Natural killer cell (primary cell): Measurements from ENCODE around the gene EEPD1. TPM values are rescaled to one million over a fixed set of nuclear protein-coding genes. Genes with fewer than 3 reads are reported as not detected.

Experiments
- ATAC-seq, 3 donors: fragments of 150-1000 bp in 2 of 3; fragments of 200-7000 bp in 1 of 3; cut with Tn5 transposase; 1 replicate in 1 of 3; 2 replicates in 2 of 3; pipeline ENCODE4 v1.10.0; 2021; ENCODE audit warnings: mild to moderate bottlenecking in 2 of 3, moderate library complexity in 2 of 3
- DNase-seq, 2 donors: peaks; one replicate each; pipeline versions ENCODE4 v3.0.0 to v3.0.0-alpha.2; 2013 to 2021; ENCODE audit warnings: mixed read lengths in 1 of 2
- H3K27ac ChIP-seq: one replicate; pipeline ENCODE4 v1.5.1; 2013; ENCODE audit warnings: mild to moderate bottlenecking, low read length
- H3K27me3 ChIP-seq: one replicate; pipeline ENCODE4 v1.6.1; 2013; ENCODE audit warnings: low read length; ENCODE audit not compliant: control insufficient read depth, insufficient read depth
- H3K36me3 ChIP-seq: one replicate; pipeline ENCODE4 v1.6.1; 2013; ENCODE audit warnings: low read length; ENCODE audit not compliant: control insufficient read depth, insufficient read depth
- H3K4me1 ChIP-seq: one replicate; pipeline ENCODE4 v1.6.1; 2013; ENCODE audit warnings: low read length; ENCODE audit not compliant: control insufficient read depth, insufficient read depth
- H3K4me3 ChIP-seq: one replicate; pipeline ENCODE4 v1.5.1; 2013; ENCODE audit warnings: low read length
- H3K9me3 ChIP-seq: one replicate; pipeline ENCODE4 v1.6.1; 2013; ENCODE audit warnings: low read length; ENCODE audit not compliant: control insufficient read depth, insufficient read depth
- H3K27ac Mint-ChIP-seq, 2 donors: one replicate each; pipeline ENCODE4 v1.8.0; 2022; ENCODE audit warnings: mild to moderate bottlenecking in 2 of 2, mixed read lengths in 2 of 2, moderate library complexity in 1 of 2
- H3K27me3 Mint-ChIP-seq, 2 donors: one replicate each; pipeline ENCODE4 v1.8.0; 2022; ENCODE audit warnings: low read depth in 2 of 2, mixed read lengths in 2 of 2
- H3K36me3 Mint-ChIP-seq: one replicate; pipeline ENCODE4 v1.8.0; 2022; ENCODE audit warnings: mixed read lengths
- H3K4me1 Mint-ChIP-seq, 2 donors: one replicate each; pipeline ENCODE4 v1.8.0; 2022; ENCODE audit warnings: mixed read lengths in 2 of 2
- H3K4me3 Mint-ChIP-seq: one replicate; pipeline ENCODE4 v1.8.0; 2022; ENCODE audit warnings: mild to moderate bottlenecking, moderate library complexity, mixed read lengths
- H3K9me3 Mint-ChIP-seq, 2 donors: one replicate each; pipeline ENCODE4 v1.8.0; 2022; ENCODE audit warnings: mixed read lengths in 2 of 2
- CTCF ChIP-seq: fragments of 200-600 bp; IDR thresholded peaks from one replicate; pipeline ENCODE4 v1.8.0; 2022; ENCODE audit warnings: antibody characterized with exemption
- WGBS: methylation state at CpG from one replicate; pipeline ENCODE4 v1.1.7; 2013; ENCODE audit warnings: missing lambda C conversion rate; ENCODE audit not compliant: insufficient coverage; 5-methylcytosine and 5-hydroxymethylcytosine counted together
- intact Hi-C: fragments of 100-400 bp; cut with micrococcal nuclease; formaldehyde crosslinking; loops from one replicate; pipeline ENCODE4 v1.14.2; 2022
- total RNA-seq, 4 donors: library from RNA; stranded (reverse); fragments of 120-200 nt in 1 of 4; gene quantifications; one replicate each; pipeline versions ENCODE4 v1.2.3 to v1.2.4, GENCODE V29; 2013 to 2022

EEPD1 gene
- total RNA-seq, 3 donors from 2014 or later (not counting 1 experiment from before 2014, with no cell fraction given), result 0.45 to 4.9 (median 1.4) TPM

- Mint-ChIP-seq H3K9me3 (no peaks in the 10 kb centered on the region), H3K4me1 (no peaks in the 10 kb centered on the region), H3K27ac (no peak overlapping the region), H3K36me3 (no peaks in the 10 kb centered on the region), H3K4me3 (no peak overlapping the region), H3K27me3 (peaks cover 0 to 5% of the 10 kb centered on the region in 2 donors)
- H3K27ac ChIP-seq, result no peak overlapping the region
- intact Hi-C loops, result no loop called here
- no peaks in the 10 kb centered on the region for H3K36me3 ChIP-seq
- no peak for TF ChIP-seq CTCF
- ATAC-seq (no peak), DNase-seq (no peak)
- no peaks in the 10 kb centered on the region for H3K27me3 ChIP-seq
- no peaks in the 10 kb centered on the region for H3K4me1 ChIP-seq
- 83% methylated on average over 7 of the region's 7 CpGs for WGBS
- no peaks in the 10 kb centered on the region for H3K9me3 ChIP-seq
- H3K4me3 ChIP-seq, result no peak overlapping the region
Observed at GRCh38 chr7:36311539-36311938, 158.5 kb downstream of the EEPD1 start.

DNA sequence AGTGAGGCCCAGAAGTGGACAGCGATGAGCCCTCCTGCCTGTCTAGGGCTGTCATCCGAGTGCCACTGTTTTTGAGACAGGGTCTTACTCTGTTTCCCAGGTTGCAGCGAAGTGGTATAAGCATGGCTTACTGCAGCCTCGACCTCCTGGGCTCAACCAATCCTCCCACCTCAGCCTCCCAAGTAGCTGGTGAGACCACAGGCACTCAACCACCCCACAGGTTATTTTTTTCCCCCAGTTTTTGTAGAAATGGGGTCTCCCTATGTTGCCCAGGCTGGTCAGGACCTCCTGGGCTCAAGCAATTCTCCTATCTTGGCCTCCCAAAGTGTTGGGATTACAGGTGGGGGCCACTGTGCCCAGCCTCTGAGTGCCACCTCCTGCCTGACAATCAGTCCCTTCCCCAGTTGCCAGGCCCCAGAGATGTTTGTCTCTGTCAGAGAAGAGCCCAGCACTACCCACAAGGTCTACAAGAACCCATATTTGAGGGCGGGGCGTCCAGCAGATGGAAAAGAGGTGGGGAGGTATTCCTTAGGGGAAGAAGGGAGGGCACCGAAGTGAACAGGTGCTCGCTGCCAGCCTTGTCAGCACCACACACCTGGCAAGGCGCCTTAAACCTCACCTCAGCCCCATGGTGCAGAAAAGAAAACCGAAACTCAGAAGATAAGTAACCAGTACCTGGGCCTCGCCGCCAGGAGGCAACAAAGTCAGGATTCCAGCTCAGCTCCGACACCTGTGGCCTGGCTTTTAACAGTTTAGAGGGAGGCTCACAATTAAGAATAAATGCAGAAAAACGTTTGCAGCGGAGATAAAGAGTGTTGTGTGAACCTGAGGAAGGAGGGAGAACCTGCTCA is 159.2 kb downstream of the EEPD1 start:
- no peak overlapping the region for H3K27ac ChIP-seq
- H3K36me3 ChIP-seq, result no peaks in the 10 kb centered on the region
- DNase-seq (peak in 1 of 2 donors; percentile 60), ATAC-seq (peak in 2 of 3 donors; percentile 38 to 43)
- intact Hi-C loops, result no loop called here
- no peaks in the 10 kb centered on the region for H3K9me3 Mint-ChIP-seq
- TF ChIP-seq CTCF, result no peak
- H3K4me1 Mint-ChIP-seq, result no peaks in the 10 kb centered on the region
- no peaks in the 10 kb centered on the region for H3K4me1 ChIP-seq
- 80% methylated on average over 13 of the region's 15 CpGs for WGBS
- no peaks in the 10 kb centered on the region for H3K9me3 ChIP-seq
- H3K27ac Mint-ChIP-seq, result no peak overlapping the region
- no peak overlapping the region for H3K4me3 Mint-ChIP-seq
- no peak overlapping the region for H3K4me3 ChIP-seq
- H3K27me3 Mint-ChIP-seq, result peaks cover 0 to 5% of the 10 kb centered on the region in 2 donors
- H3K36me3 Mint-ChIP-seq, result no peaks in the 10 kb centered on the region
- H3K27me3 ChIP-seq, result no peaks in the 10 kb centered on the region

GRCh38 chr7:36312915-36313334 is 159.9 kb downstream of the EEPD1 start:
- ATAC-seq (no peak), DNase-seq (no peak)
- Mint-ChIP-seq H3K4me1 (no peaks in the 10 kb centered on the region), H3K36me3 (no peaks in the 10 kb centered on the region), H3K9me3 (no peaks in the 10 kb centered on the region), H3K27me3 (peaks cover 0 to 5% of the 10 kb centered on the region in 2 donors), H3K4me3 (no peak overlapping the region), H3K27ac (no peak overlapping the region)
- Histone ChIP-seq H3K4me1 (no peaks in the 10 kb centered on the region), H3K9me3 (no peaks in the 10 kb centered on the region), H3K36me3 (no peaks in the 10 kb centered on the region), H3K27ac (no peak overlapping the region), H3K4me3 (no peak overlapping the region), H3K27me3 (no peaks in the 10 kb centered on the region)
- WGBS, result 96% methylated on average over 16 of the region's 18 CpGs
- intact Hi-C loops, result no loop called here
- no peak for TF ChIP-seq CTCF
